HPDE6-E6E7 (cell line): ENCODE measurements around the gene NOP14.
"Not testable (repeated sequence)": the region's sequence is repeated elsewhere in the genome, so short reads cannot be mapped to it uniquely, and the experiment has no call there.

Experiments used
- DNase-seq: peaks from one replicate; pipeline ENCODE4 v3.0.0; 2011; ENCODE audit warnings: missing footprints; ENCODE audit errors: extremely low spot score

NOP14 gene

DNA sequence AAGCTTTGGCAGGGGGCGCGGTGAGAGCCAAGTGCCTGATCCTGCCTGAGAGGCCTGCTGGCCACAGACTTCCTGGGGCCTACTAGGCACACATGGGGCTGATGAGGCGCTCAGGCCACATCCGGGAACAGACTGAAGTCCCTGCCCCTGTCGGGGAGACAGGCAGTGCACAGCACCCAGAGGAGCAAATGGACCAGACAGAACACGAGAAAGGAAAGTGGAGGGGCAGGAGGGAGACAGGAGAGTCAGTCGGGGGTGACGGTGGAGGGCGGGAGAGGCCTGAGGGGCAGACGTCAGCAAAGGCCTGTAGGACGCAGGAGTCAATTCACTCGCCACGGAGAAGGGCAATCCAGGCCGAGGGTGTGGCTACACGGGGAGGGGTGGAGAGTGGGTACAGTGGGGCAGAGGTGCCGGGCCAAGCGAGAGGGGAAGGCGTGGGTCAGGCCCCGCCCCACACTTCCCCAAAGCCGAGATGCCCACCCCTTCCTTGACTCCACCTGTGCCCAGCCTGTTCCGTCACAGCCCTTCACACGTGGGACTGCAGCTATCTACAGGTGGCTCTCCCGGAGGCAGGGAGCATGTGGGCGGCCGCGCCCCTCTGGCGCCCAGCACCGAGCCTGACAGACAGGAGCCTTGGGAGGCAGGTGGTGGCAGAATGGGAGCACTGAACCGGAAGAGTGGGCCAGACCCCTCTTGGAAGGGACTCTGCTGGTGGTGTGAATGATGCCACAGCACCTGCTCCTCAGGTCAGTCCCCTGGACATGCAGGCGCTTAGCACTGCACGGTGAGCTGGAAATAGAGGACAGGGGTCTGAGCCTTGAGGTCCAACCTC is 20.5 kb downstream of the NOP14 start:
- DNase-seq: no peak

DNA sequence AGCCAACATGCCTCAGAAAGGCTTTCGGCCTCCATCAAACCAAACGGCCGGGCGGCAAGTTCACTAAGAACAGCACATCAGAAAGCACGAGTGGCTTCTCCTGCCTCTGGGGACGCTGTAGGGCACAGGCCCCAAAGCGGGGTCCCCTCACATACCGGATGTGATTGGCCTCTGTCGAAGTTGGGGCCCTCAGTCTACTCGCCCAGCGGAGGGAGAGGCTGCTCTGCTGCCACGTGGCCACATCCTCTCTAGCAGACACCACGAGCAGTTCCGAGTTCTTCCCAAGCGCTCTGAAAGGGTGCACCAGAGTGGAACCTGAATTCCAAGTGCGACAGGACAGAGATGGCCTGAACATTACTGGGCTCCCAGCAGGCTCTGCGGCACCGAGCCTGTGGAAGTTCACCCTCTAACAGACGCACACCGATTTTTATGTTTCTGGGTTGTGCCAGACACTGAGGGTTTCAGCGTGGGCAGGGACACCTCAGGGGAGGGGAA is 21.1 kb downstream of the NOP14 start:
- no peak for DNase-seq

DNA sequence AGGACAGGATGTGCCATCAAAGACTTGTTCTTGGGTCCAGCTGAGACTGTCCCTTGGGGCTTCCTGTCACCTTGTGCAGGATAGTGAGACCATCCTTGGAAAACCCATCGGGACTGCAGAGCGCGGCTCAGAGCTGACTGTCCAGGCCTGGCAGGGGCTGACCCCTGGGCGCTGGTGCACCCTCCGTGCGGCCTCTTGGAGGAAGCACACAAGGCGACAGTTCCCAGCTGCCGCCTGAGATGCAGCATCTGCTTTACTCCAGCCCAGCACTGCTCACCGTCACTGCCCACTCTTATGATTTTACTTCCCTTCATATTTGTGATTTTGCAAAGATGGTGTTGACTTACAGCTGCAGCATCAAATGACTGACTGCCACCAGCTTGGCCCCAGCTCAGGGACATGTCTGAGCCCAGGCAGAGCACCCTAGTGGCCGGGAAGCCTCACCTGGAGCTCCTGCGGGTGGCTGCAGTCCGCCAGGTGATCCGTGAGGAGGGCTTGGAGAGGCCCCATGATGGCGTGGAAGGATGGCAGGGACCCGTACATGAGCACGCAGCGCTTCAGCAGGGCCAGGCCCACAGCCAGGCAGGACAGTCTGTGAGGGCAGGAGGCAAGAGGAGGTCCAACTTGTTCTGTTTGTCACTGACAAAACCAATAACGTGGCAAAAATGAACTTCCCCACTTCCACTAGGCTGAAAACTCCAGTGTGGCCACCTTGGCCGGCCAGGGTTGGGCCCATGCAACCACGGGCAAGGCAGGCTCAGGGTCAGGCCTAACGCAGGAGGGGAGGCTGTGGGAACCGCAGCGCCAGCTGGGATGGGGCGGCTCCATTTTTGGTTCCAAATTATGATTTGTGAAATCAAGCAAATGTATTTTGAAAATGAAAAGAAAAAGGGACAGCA is 21.8 kb downstream of the NOP14 start:
- DNase-seq: no peak

GRCh38 chr4:2940267-2941137 is 22.7 kb downstream of the NOP14 start:
- no peak for DNase-seq

- no peak for DNase-seq
Observed at GRCh38 chr4:2939383-2940243, 23.6 kb downstream of the NOP14 start.

DNA sequence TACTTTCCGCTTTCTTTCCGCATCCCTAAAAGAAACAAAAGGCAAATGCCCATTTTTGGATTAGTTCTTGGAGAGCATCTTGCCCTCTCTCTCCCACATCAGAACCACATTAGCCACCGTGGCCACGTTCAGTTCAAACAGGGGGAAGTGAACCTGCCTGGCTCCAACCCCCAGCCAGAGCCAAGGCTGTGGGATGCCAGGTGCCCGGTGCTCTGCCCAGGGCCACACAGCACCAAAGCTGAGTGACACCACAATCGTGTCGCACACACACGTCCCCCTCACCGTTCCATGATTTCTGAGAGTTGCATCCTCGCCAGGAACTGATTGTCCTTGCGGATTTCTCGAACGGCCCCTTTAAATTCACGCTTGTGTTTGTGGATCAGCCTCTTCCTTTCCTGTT is 24.3 kb downstream of the NOP14 start:
- DNase-seq: no peak

GRCh38 chr4:2938411-2938810 is 24.8 kb downstream of the NOP14 start:
- not testable (repeated sequence) for DNase-seq

GRCh38 chr4:2937986-2938385 is 25.2 kb downstream of the NOP14 start:
- no peak for DNase-seq

GRCh38 chr4:2937146-2937857 is 25.9 kb downstream of the NOP14 start:
- peak; percentile 95 for DNase-seq

- DNase-seq: peak; percentile 72
Observed at GRCh38 chr4:2936773-2937145, 26.4 kb downstream of the NOP14 start.

GRCh38 chr4:2935762-2936743 is 27.2 kb downstream of the NOP14 start:
- peak; percentile 49 for DNase-seq

- DNase-seq: peak; percentile 65
Observed at GRCh38 chr4:2934813-2935761, 28.1 kb downstream of the NOP14 start.

DNA sequence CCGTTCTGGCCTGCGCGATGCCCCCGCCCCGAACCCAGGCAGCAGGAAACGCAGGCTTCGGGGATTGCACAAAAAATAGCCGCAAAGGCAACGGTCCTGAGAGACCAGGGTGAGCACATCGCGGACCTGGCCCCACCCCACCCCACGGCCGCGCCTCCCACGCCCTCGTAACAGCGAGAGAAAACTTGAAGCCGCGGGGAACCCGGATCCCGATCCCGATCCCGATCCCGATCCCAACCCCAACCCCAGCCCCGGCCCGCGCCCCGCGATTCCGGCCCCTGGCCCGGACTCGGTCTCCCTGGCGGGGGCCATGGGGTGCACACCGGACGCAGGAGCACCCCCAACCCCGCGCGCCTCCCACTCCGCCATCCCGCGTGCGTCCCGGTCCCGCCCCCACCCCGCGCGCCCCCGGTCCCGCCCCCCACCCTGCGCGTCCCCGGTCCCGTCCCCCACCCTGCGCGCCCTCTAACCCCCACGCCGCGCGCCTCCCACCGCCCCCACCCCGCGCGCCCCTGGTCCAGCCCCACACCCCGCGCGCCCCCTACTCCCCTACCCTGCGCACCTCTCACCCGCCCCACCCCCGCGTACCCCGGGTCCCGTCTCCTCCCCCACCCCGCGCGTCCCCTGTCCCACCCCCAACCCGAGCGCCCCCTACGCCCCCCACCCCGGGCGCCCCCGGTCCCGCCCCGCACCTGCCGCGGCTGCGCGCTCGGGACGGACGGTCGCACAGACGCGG is 29.0 kb downstream of the NOP14 start:
- DNase-seq: no peak

DNA sequence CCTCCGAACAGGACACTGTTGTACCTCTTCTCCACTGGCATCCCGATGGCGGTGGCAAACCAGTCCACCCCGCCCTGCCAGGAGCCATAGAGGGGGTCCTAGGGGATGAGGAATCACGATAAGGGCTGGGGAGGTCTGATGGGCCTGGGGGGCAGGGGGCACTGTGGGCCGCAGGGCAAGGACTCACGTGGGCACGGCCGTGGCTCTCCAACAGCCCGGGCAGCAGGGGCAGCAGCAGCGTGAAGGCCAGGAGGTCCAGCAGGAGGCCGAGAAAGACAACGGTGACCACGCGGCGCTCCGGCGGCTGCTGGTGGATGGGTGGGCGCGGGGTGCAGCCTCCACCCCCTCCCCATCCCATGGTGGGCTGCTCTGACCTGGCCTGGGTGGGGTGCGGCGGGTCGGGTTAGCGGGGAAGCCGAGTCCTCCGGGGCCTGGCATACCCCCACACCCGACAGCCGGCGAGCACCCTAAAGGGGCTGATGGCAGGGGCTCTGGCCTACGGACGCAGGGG is 29.6 kb downstream of the NOP14 start:
- no peak for DNase-seq

GRCh38 chr4:2932951-2933565 is 30.1 kb downstream of the NOP14 start:
- DNase-seq: no peak

DNA sequence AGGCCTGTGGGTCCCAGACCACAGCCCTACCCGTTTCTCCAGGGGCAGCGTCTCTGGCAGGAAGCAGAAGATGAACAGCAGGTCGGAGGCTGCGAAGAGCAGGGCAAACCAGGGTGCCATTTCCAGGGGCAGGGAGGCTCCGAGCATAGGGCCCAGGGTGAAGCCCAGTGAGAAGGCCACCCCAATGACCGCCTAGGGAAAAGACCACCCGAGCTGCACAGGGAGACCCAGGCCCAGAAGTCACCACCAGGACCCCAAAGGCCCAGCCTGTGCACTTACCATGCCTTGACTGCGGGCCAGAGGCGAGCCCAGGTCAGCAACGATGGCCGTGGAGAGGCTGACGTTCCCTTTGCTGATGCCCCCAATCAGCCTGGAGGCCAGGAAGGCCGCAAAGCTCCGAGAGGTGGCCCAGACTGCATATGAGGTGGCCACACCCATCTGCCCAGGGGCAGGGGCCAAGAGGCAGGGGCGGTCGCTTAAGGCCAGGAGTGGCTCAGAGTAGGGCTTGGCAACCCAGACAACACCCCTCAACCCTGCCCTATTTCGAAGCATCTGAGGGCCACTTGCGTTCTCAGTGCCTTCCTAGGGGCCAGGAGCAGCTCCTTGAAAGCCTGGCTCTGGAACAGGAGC is 30.8 kb downstream of the NOP14 start:
- no peak for DNase-seq
